Karpas-422 (cell line): Measurements from ENCODE around the gene GMCL2. TPM values are rescaled to one million over a fixed set of nuclear protein-coding genes. Genes with fewer than 3 reads are reported as not detected.

Experiments
- DNase-seq: peaks from one replicate; pipeline ENCODE4 v3.0.0-alpha.2; 2015
- H2AFZ ChIP-seq: fragments of 200-600 bp; sonication (generic); 2 replicates; pipeline ENCODE4 v1.6.1; 2014; ENCODE audit warnings: antibody characterized with exemption, low read length, mixed read lengths
- H3K27ac ChIP-seq: fragments of 200-600 bp; sonication (generic); 2 replicates; pipeline ENCODE4 v1.5.1; 2014; ENCODE audit warnings: mild to moderate bottlenecking, low read length, moderate library complexity
- H3K27me3 ChIP-seq: fragments of 200-600 bp; sonication (generic); 2 replicates; pipeline ENCODE4 v1.6.1; 2014; ENCODE audit warnings: low read length, mixed read lengths
- H3K36me3 ChIP-seq: fragments of 200-600 bp; sonication (generic); 2 replicates; pipeline ENCODE4 v1.6.1; 2014; ENCODE audit warnings: low read length, mixed read lengths; ENCODE audit not compliant: insufficient read depth
- H3K4me1 ChIP-seq: fragments of 200-600 bp; sonication (generic); 2 replicates; pipeline ENCODE4 v1.6.1; 2014; ENCODE audit warnings: mild to moderate bottlenecking, low read length, mixed read lengths
- H3K4me2 ChIP-seq: fragments of 200-600 bp; sonication (generic); 2 replicates; pipeline ENCODE4 v1.6.1; 2014; ENCODE audit warnings: low read length, low read depth, mild to moderate bottlenecking; ENCODE audit not compliant: poor library complexity, severe bottlenecking
- H3K4me3 ChIP-seq: fragments of 200-600 bp; sonication (generic); 2 replicates; pipeline ENCODE4 v1.5.1; 2014; ENCODE audit warnings: mild to moderate bottlenecking, antibody characterized with exemption, low read length, mixed read lengths
- H3K79me2 ChIP-seq: fragments of 200-600 bp; sonication (generic); 2 replicates; pipeline ENCODE4 v1.6.1; 2014; ENCODE audit warnings: mild to moderate bottlenecking, low read length, mixed read lengths
- H3K9ac ChIP-seq: fragments of 200-600 bp; sonication (generic); 2 replicates; pipeline ENCODE4 v1.6.0; 2014; ENCODE audit warnings: low read length
- H3K9me2 ChIP-seq: fragments of 200-600 bp; sonication (generic), shearing (Covaris generic); replicated peaks from 2 replicates; pipeline ENCODE4 v1.6.0; 2014; ENCODE audit warnings: mild to moderate bottlenecking, low read length, moderate library complexity; ENCODE audit not compliant: insufficient read depth
- H3K9me3 ChIP-seq: fragments of 300-700, 200-600 bp; sonication (generic); 2 replicates; pipeline ENCODE4 v1.6.1; 2014; ENCODE audit warnings: low read length, mixed read lengths
- H4K20me1 ChIP-seq: fragments of 200-600 bp; sonication (generic); 2 replicates; pipeline ENCODE4 v1.6.1; 2014; ENCODE audit warnings: mild to moderate bottlenecking, antibody characterized with exemption, low read length, low read depth; ENCODE audit not compliant: insufficient read depth
- total RNA-seq: library from RNA; depleted of rRNA; stranded (reverse); fragments of >200 nt; shearing (Covaris generic); gene quantifications from 2 replicates; pipeline ENCODE4 v1.2.3, GENCODE V29; 2014; ENCODE audit warnings: low replicate concordance

GMCL2 gene
- total RNA-seq, 1 experiment from 2014 or later: not detected

- peaks cover 12% of the 10 kb centered on the region; the same call in 1 of the 2 replicates for H3K36me3 ChIP-seq
- no peak overlapping the region for H3K4me3 ChIP-seq
- H4K20me1 ChIP-seq: no peaks in the 10 kb centered on the region
- H3K79me2 ChIP-seq: peaks cover 21% of the 10 kb centered on the region
- H3K9me2 ChIP-seq: no peaks in the 10 kb centered on the region
- no peak overlapping the region for H3K9ac ChIP-seq
- H3K4me1 ChIP-seq: peaks cover 24% of the 10 kb centered on the region
- H2AFZ ChIP-seq: no peak overlapping the region
- H3K27ac ChIP-seq: no peak overlapping the region
- no peaks in the 10 kb centered on the region for H3K9me3 ChIP-seq
- no peaks in the 10 kb centered on the region for H3K27me3 ChIP-seq
- DNase-seq: no peak
- no peak overlapping the region for H3K4me2 ChIP-seq
Measured at GRCh38 chr5:178155065-178155464, 32.1 kb downstream of the GMCL2 start.

GRCh38 chr5:178153530-178154340, 33.4 kb downstream of the GMCL2 start, which contains the start of gene NHP2:
Gene NHP2 (minus strand): TSS chr5:178153885. CDS start chr5:178153817, 68 bp downstream.
- Histone ChIP-seq H2AFZ (peak within 1 kb of the TSS; percentile 62; the same call in 1 of the 2 replicates), H3K36me3 (peaks cover 20% of the 10 kb centered on the region; the same call in 1 of the 2 replicates)

GRCh38 chr5:178152491-178153444, 34.4 kb downstream of the GMCL2 start:
- peaks cover 24% of the 10 kb centered on the region for H3K4me1 ChIP-seq
- peak overlapping the region; percentile 29; the same call in 1 of the 2 replicates for H3K27ac ChIP-seq
- H3K9ac ChIP-seq: peak overlapping the region; percentile 88
- H3K36me3 ChIP-seq: peaks cover 29% of the 10 kb centered on the region; the same call in 1 of the 2 replicates
- H4K20me1 ChIP-seq: 0 out of 2 replicates have a peak, but pooled peaks cover 3% of the 10 kb centered on the region
- peaks cover 21% of the 10 kb centered on the region for H3K79me2 ChIP-seq
- H3K4me3 ChIP-seq: peak overlapping the region; percentile 95
- no peaks in the 10 kb centered on the region for H3K9me3 ChIP-seq
- no peak for DNase-seq
- H3K9me2 ChIP-seq: no peaks in the 10 kb centered on the region
- H2AFZ ChIP-seq: no peak overlapping the region
- H3K4me2 ChIP-seq: peak overlapping the region; percentile 86
- no peaks in the 10 kb centered on the region for H3K27me3 ChIP-seq

More at GRCh38 chr5:178153530-178154340, 33.4 kb downstream of the GMCL2 start, which contains the start of gene NHP2:
- H3K27ac ChIP-seq: peak within 1 kb of the TSS; percentile 29; the same call in 1 of the 2 replicates
- peaks cover 24% of the 10 kb centered on the region for H3K4me1 ChIP-seq
- H3K9ac ChIP-seq: peak within 1 kb of the TSS; percentile 88
- peak within 1 kb of the TSS; percentile 95 for H3K4me3 ChIP-seq
- DNase-seq: peak; percentile 100
- H3K9me2 ChIP-seq: no peaks in the 10 kb centered on the region
- no peaks in the 10 kb centered on the region for H3K9me3 ChIP-seq
- no peaks in the 10 kb centered on the region for H3K27me3 ChIP-seq
- H4K20me1 ChIP-seq: 0 out of 2 replicates have a peak, but pooled peaks cover 3% of the 10 kb centered on the region
- peak within 1 kb of the TSS; percentile 86 for H3K4me2 ChIP-seq
- H3K79me2 ChIP-seq: peaks cover 21% of the 10 kb centered on the region

- Histone ChIP-seq H3K27me3 (no peaks in the 10 kb centered on the region), H3K9ac (peak overlapping the region; percentile 88; the same call in 1 of the 2 replicates), H3K4me3 (no peak overlapping the region), H2AFZ (no peak overlapping the region), H4K20me1 (peaks cover 3% of the 10 kb centered on the region; the same call in 1 of the 2 replicates), H3K9me2 (no peaks in the 10 kb centered on the region), H3K27ac (no peak overlapping the region), H3K4me2 (peak overlapping the region; percentile 86), H3K4me1 (peaks cover 26% of the 10 kb centered on the region), H3K36me3 (peaks cover 43% of the 10 kb centered on the region; the same call in 1 of the 2 replicates), H3K9me3 (no peaks in the 10 kb centered on the region), H3K79me2 (peaks cover 21% of the 10 kb centered on the region)
- no peak for DNase-seq
Measured at GRCh38 chr5:178150977-178151734, 36.0 kb downstream of the GMCL2 start.

GRCh38 chr5:178149199-178149932, 37.8 kb downstream of the GMCL2 start:
- Histone ChIP-seq H3K9ac (no peak overlapping the region), H4K20me1 (peaks cover 6% of the 10 kb centered on the region; the same call in 1 of the 2 replicates), H3K36me3 (peaks cover 43% of the 10 kb centered on the region; the same call in 1 of the 2 replicates), H2AFZ (no peak overlapping the region), H3K79me2 (peaks cover 21% of the 10 kb centered on the region), H3K4me3 (no peak overlapping the region), H3K4me2 (no peak overlapping the region), H3K27me3 (no peaks in the 10 kb centered on the region), H3K4me1 (peaks cover 22% of the 10 kb centered on the region), H3K9me2 (no peaks in the 10 kb centered on the region), H3K9me3 (no peaks in the 10 kb centered on the region), H3K27ac (no peak overlapping the region)
- DNase-seq: no peak

GRCh38 chr5:178147406-178147805, 39.8 kb downstream of the GMCL2 start:
- H2AFZ ChIP-seq: no peak overlapping the region
- H3K36me3 ChIP-seq: peaks cover 43% of the 10 kb centered on the region; the same call in 1 of the 2 replicates
- no peaks in the 10 kb centered on the region for H3K9me3 ChIP-seq
- peaks cover 6% of the 10 kb centered on the region; the same call in 1 of the 2 replicates for H4K20me1 ChIP-seq
- no peak overlapping the region for H3K4me3 ChIP-seq
- no peak for DNase-seq
- H3K27ac ChIP-seq: no peak overlapping the region
- no peak overlapping the region for H3K4me2 ChIP-seq
- peaks cover 10% of the 10 kb centered on the region for H3K79me2 ChIP-seq
- H3K4me1 ChIP-seq: peaks cover 17% of the 10 kb centered on the region
- H3K27me3 ChIP-seq: no peaks in the 10 kb centered on the region
- no peaks in the 10 kb centered on the region for H3K9me2 ChIP-seq
- H3K9ac ChIP-seq: no peak overlapping the region
